Panc1 (cell line): ENCODE results near the gene CADPS2. TPM values are rescaled to one million over a fixed set of nuclear protein-coding genes. Genes with fewer than 3 reads are reported as not detected.

Source experiments
- ATAC-seq: fragments of 200-7000 bp; cut with Tn5 transposase; 2 replicates; pipeline ENCODE4 v1.9.1; 2020; ENCODE audit warnings: mild to moderate bottlenecking, moderate library complexity
- BruUV-seq: library from RNA; stranded (reverse); fragments of 400-500 nt; replicated peaks from 2 replicates; lab custom pipeline; 2021; lab: Mats Ljungman, UMichigan
- CTCF ChIA-PET: fragments of 300-600 bp; sonication (Branson Sonifier 250); formaldehyde crosslinking; loops from one replicate; lab custom pipeline; 2022; ENCODE audit warnings: antibody characterized with exemption; lab: Charles Lee
- POLR2A ChIA-PET: fragments of 300-600 bp; sonication (Branson Sonifier 250); formaldehyde crosslinking; loops from one replicate; lab custom pipeline; 2022; ENCODE audit warnings: antibody characterized with exemption; lab: Charles Lee
- DNase-seq: peaks from one replicate; pipeline ENCODE4 v3.0.0-alpha.2; 2010; ENCODE audit warnings: low read depth, low spot score
- H3K27ac ChIP-seq: 2 replicates; pipeline ENCODE4 v1.5.1; 2011; ENCODE audit warnings: mild to moderate bottlenecking, low read length, inconsistent platforms
- H3K27me3 ChIP-seq: fragments of 200-500 bp; sonication (Bioruptor generic); 2 replicates; pipeline ENCODE4 v1.6.0; 2014; ENCODE audit warnings: low read length, inconsistent platforms; ENCODE audit not compliant: control insufficient read depth, insufficient read depth
- H3K36me3 ChIP-seq: fragments of 200-500 bp; sonication (Bioruptor generic); 2 replicates; pipeline ENCODE4 v1.5.1; 2014; ENCODE audit warnings: inconsistent platforms, mild to moderate bottlenecking, low read length, moderate library complexity; ENCODE audit not compliant: control insufficient read depth, insufficient read depth
- H3K4me1 ChIP-seq: 2 replicates; pipeline ENCODE4 v1.5.1; 2011; ENCODE audit warnings: inconsistent platforms, mild to moderate bottlenecking, low read length, moderate library complexity; ENCODE audit not compliant: control insufficient read depth, insufficient read depth
- H3K4me3 ChIP-seq, 2 experiments: 2 replicates each; pipeline ENCODE4 v1.5.1; 2011 to 2012; ENCODE audit warnings: low read depth in 2 of 2, low read length in 2 of 2, mild to moderate bottlenecking in 2 of 2, inconsistent platforms in 1 of 2, moderate library complexity in 1 of 2
- H3K9me3 ChIP-seq: fragments of 200-500 bp; sonication (Bioruptor generic); 2 replicates; pipeline ENCODE4 v1.5.1; 2014; ENCODE audit warnings: low read depth, mild to moderate bottlenecking, inconsistent platforms, low read length, moderate library complexity; ENCODE audit not compliant: control insufficient read depth, insufficient read depth
- POLR2AphosphoS5 ChIP-seq: IDR thresholded peaks from 2 replicates; pipeline ENCODE4 v1.6.1; 2012; ENCODE audit warnings: mild to moderate bottlenecking, low read depth, low read length, moderate library complexity
- SIN3A ChIP-seq: IDR thresholded peaks from 2 replicates; pipeline ENCODE4 v1.6.1; 2012; ENCODE audit warnings: low read depth, mild to moderate bottlenecking, low read length, moderate library complexity, borderline replicate concordance; ENCODE audit not compliant: insufficient read depth
- TCF7L2 ChIP-seq: IDR thresholded peaks from 2 replicates; pipeline ENCODE4 v1.6.1; 2011; ENCODE audit warnings: mild to moderate bottlenecking, low read depth, low read length, inconsistent platforms
- in situ Hi-C: cut with HindIII; loops from 2 replicates; pipeline ENCODE4 v1.10.0; 2016; ENCODE audit warnings: low sequenced_read_pairs, low pct_unique_long_range_greater_than_20kb
- intact Hi-C: fragments of 100-400 bp; cut with micrococcal nuclease; formaldehyde crosslinking; loops from one replicate; pipeline ENCODE4 v1.10.0; 2022; ENCODE audit not compliant: unreplicated experiment
- total RNA-seq: library from RNA; stranded (reverse); gene quantifications from one replicate; pipeline ENCODE4 v1.2.1, GENCODE V29; 2021; ENCODE audit not compliant: unreplicated experiment
- TF ChIP-seq, protein P1 (sequence below): fragments of 450-650 bp; IDR thresholded peaks from 2 replicates; pipeline ENCODE4 v1.5.1; 2017; ENCODE audit warnings: mild to moderate bottlenecking
- TF ChIP-seq, protein P2 (sequence below), 2 experiments: IDR thresholded peaks; 2 replicates each; pipeline ENCODE4 v1.6.1; 2011 to 2012; ENCODE audit warnings: low read depth in 2 of 2, control low read depth in 1 of 2, low read length in 1 of 2, mild to moderate bottlenecking in 1 of 2, moderate library complexity in 1 of 2; ENCODE audit not compliant: insufficient read depth in 1 of 2

CADPS2 gene
- total RNA-seq, 1 experiment from 2014 or later = 1.6 TPM

DNA sequence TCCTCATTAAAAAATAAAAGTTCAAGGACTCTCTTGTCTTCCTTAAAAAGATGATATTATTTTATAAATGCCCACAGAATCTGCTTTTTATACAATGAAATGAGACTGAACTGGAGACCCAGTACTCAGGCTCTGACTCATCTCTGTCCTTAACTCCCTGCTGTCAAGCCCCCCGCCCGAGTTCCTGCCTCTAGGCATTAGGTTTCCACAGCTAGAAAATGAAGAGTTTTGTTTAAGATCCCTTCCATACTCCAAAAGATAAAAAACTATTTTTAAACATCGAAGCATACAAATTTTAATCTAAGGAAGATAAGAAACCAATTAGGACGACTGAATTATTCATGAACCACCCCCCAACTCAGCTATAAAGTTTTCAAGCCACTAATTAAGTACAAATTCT lies 484.0 kb downstream of the CADPS2 start:
- ATAC-seq (no peak), DNase-seq (no peak)
- TF ChIP-seq SIN3A (no peak), TCF7L2 (no peak), POLR2AphosphoS5 (no peak)
- TF ChIP-seq, protein P1, sequence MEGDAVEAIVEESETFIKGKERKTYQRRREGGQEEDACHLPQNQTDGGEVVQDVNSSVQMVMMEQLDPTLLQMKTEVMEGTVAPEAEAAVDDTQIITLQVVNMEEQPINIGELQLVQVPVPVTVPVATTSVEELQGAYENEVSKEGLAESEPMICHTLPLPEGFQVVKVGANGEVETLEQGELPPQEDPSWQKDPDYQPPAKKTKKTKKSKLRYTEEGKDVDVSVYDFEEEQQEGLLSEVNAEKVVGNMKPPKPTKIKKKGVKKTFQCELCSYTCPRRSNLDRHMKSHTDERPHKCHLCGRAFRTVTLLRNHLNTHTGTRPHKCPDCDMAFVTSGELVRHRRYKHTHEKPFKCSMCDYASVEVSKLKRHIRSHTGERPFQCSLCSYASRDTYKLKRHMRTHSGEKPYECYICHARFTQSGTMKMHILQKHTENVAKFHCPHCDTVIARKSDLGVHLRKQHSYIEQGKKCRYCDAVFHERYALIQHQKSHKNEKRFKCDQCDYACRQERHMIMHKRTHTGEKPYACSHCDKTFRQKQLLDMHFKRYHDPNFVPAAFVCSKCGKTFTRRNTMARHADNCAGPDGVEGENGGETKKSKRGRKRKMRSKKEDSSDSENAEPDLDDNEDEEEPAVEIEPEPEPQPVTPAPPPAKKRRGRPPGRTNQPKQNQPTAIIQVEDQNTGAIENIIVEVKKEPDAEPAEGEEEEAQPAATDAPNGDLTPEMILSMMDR = no peak
- TF ChIP-seq, protein P2, sequence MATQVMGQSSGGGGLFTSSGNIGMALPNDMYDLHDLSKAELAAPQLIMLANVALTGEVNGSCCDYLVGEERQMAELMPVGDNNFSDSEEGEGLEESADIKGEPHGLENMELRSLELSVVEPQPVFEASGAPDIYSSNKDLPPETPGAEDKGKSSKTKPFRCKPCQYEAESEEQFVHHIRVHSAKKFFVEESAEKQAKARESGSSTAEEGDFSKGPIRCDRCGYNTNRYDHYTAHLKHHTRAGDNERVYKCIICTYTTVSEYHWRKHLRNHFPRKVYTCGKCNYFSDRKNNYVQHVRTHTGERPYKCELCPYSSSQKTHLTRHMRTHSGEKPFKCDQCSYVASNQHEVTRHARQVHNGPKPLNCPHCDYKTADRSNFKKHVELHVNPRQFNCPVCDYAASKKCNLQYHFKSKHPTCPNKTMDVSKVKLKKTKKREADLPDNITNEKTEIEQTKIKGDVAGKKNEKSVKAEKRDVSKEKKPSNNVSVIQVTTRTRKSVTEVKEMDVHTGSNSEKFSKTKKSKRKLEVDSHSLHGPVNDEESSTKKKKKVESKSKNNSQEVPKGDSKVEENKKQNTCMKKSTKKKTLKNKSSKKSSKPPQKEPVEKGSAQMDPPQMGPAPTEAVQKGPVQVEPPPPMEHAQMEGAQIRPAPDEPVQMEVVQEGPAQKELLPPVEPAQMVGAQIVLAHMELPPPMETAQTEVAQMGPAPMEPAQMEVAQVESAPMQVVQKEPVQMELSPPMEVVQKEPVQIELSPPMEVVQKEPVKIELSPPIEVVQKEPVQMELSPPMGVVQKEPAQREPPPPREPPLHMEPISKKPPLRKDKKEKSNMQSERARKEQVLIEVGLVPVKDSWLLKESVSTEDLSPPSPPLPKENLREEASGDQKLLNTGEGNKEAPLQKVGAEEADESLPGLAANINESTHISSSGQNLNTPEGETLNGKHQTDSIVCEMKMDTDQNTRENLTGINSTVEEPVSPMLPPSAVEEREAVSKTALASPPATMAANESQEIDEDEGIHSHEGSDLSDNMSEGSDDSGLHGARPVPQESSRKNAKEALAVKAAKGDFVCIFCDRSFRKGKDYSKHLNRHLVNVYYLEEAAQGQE (IDR thresholded peaks at IDR 0.05; ENCODE audit: insufficient read depth in 1 of 2, low read depth in 2 of 2, low read length in 1 of 2) = no peak
- Histone ChIP-seq H3K4me1 (no peaks in the 10 kb centered on the region), H3K27ac (no peak overlapping the region), H3K36me3 (no peaks in the 10 kb centered on the region), H3K27me3 (no peaks in the 10 kb centered on the region), H3K9me3 (no peaks in the 10 kb centered on the region), H3K4me3 (no peak overlapping the region)
- no TSS peak for BruUV-seq
- POLR2A ChIA-PET = no interaction called here
- intact Hi-C loops (no loop called here), in situ Hi-C loops (no loop called here)
- CTCF ChIA-PET = no interaction called here

DNA sequence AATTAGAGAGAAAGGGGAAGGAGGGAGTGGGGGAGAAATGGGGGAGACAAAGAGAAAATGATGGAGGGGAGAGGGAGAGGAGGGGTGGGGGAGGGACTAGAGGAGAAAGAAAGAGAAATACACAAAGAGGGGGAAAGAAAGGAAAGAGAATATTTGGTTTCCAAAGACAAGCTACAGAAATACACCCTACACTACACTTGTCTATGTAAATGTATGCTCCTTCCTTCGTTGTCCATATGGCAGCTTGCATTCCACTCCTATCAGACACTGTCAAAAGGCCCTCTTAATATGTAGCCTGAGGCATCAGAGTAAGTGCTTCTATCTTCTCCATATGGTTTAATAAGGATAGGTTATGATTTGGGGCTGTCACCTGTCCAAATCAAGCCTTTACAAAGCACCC lies 488.9 kb downstream of the CADPS2 start:
- in situ Hi-C loops (no loop called here), intact Hi-C loops (no loop called here)
- H3K27ac ChIP-seq = no peak overlapping the region
- no peak overlapping the region for H3K4me3 ChIP-seq
- no peaks in the 10 kb centered on the region for H3K4me1 ChIP-seq
- H3K27me3 ChIP-seq = no peaks in the 10 kb centered on the region
- no TSS peak for BruUV-seq
- H3K9me3 ChIP-seq = no peaks in the 10 kb centered on the region
- DNase-seq = no peak
- H3K36me3 ChIP-seq = no peaks in the 10 kb centered on the region
- no peak for ATAC-seq
- POLR2A ChIA-PET = no interaction called here
- TF ChIP-seq SIN3A = no peak
- TF ChIP-seq TCF7L2 = no peak
- TF ChIP-seq, protein P1 = no peak
- no peak for TF ChIP-seq POLR2AphosphoS5
- TF ChIP-seq, protein P2 (IDR thresholded peaks at IDR 0.05; ENCODE audit: insufficient read depth in 1 of 2, low read depth in 2 of 2, low read length in 1 of 2) = no peak
- CTCF ChIA-PET = no interaction called here
